Osteocyte (in vitro differentiated cells): ENCODE measurements around the gene RPL38. TPM values are rescaled to one million over a fixed set of nuclear protein-coding genes. Genes with fewer than 3 reads are reported as not detected.

Experiments used
- DNase-seq: peaks from one replicate; pipeline ENCODE4 v3.0.0; 2021; ENCODE audit warnings: mixed read lengths; ENCODE audit not compliant: unreplicated experiment; ENCODE audit errors: extremely low spot score
- H3K27ac Mint-ChIP-seq: one replicate; pipeline ENCODE4 v1.8.0; 2021; ENCODE audit warnings: mild to moderate bottlenecking, mixed read lengths; ENCODE audit not compliant: unreplicated experiment
- H3K27me3 Mint-ChIP-seq: one replicate; pipeline ENCODE4 v1.8.0; 2021; ENCODE audit warnings: mixed read lengths; ENCODE audit not compliant: unreplicated experiment
- H3K36me3 Mint-ChIP-seq: one replicate; pipeline ENCODE4 v1.8.0; 2021; ENCODE audit warnings: mixed read lengths; ENCODE audit not compliant: unreplicated experiment
- H3K4me1 Mint-ChIP-seq: one replicate; pipeline ENCODE4 v1.8.0; 2021; ENCODE audit warnings: mixed read lengths; ENCODE audit not compliant: unreplicated experiment
- H3K4me3 Mint-ChIP-seq: one replicate; pipeline ENCODE4 v1.8.0; 2021; ENCODE audit warnings: mild to moderate bottlenecking, moderate library complexity, mixed read lengths; ENCODE audit not compliant: unreplicated experiment
- H3K9me3 Mint-ChIP-seq: one replicate; pipeline ENCODE4 v1.8.0; 2021; ENCODE audit warnings: mixed read lengths; ENCODE audit not compliant: unreplicated experiment
- total RNA-seq: library from RNA; stranded (reverse); gene quantifications from 2 replicates; pipeline ENCODE4 v1.2.1, GENCODE V29; 2021
- TF ChIP-seq, protein P1 (sequence below): fragments of 200-600 bp; sonication (generic); IDR thresholded peaks from 2 replicates; pipeline ENCODE4 v1.5.0; 2021; ENCODE audit warnings: antibody characterized with exemption, mild to moderate bottlenecking, moderate library complexity

Gene RPL38
- total RNA-seq, 1 donor from 2014 or later: 755 TPM

DNA sequence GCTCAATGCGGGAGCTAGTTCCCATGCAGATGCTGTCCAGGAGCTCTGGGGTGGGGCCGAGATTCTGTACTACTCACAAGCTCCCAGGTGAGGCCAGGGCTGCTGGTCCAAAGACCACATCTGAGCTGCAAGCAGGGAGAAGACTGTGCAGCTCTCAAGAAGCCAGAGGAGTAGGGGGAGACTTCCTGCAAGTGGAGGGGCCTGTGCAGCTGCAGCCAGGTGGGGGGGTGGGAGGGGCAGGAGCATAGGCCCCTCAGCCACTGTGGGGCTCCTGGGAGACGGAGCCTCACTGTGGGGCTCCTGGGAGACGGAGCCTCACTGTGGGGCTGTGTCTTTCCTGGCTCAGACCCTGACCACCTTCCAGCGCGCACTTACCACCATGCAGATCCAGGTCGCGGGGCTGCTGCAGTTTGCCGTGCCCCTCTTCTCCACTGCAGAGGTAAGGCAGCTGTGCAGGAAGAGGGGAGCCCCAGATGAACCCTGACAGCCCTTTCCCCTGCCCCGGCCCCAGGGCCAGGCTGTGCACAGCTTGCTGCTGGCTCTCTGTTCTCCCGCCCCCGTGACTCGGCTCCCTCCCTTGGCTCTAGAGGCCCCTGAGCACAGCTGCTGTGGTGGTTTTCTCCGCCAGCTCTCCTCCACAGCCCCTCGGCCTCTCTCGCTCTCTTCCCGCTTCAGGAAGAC, 46.3 kb downstream of the RPL38 start:
- no peak overlapping the region for H3K27ac Mint-ChIP-seq
- TF ChIP-seq, protein P1, sequence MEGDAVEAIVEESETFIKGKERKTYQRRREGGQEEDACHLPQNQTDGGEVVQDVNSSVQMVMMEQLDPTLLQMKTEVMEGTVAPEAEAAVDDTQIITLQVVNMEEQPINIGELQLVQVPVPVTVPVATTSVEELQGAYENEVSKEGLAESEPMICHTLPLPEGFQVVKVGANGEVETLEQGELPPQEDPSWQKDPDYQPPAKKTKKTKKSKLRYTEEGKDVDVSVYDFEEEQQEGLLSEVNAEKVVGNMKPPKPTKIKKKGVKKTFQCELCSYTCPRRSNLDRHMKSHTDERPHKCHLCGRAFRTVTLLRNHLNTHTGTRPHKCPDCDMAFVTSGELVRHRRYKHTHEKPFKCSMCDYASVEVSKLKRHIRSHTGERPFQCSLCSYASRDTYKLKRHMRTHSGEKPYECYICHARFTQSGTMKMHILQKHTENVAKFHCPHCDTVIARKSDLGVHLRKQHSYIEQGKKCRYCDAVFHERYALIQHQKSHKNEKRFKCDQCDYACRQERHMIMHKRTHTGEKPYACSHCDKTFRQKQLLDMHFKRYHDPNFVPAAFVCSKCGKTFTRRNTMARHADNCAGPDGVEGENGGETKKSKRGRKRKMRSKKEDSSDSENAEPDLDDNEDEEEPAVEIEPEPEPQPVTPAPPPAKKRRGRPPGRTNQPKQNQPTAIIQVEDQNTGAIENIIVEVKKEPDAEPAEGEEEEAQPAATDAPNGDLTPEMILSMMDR: no peak

DNA sequence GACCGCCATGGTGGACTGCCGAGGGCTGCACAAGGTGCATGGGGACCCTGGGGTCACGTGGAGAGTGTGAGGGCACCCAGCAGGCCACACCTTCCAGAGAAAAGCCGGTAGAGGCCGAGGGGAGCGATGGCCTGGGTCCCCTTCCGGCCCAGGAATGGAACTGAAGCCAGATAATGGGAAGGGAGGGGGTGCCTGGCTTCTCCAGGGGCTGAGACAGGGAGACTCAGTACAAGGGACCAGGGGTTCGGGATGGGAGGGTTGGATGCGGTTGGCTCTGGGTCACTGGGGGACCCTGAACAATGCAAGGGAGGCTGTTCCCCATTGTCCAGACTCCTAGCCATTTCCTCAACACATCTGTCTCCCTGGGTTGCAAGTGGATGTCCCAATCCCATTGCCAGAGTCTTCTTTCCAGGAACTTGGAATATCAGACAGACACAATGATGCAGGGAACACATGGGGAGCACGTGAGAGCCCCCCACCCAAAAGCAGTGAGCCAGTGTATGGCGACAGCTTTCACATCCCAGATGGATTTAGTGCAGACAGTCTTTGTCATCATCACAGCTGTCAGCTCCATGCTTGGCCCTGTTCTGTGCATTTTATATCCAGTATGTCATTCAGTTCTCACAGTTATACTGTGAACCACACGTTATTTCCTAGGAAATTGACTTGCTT, 47.0 kb downstream of the RPL38 start:
- no peak for DNase-seq
- Mint-ChIP-seq H3K4me1 (peaks cover 4% of the 10 kb centered on the region), H3K4me3 (no peak overlapping the region), H3K36me3 (no peaks in the 10 kb centered on the region), H3K27ac (no peak overlapping the region), H3K9me3 (no peaks in the 10 kb centered on the region), H3K27me3 (no peaks in the 10 kb centered on the region)
- TF ChIP-seq, protein P1: no peak

More for the DNA sequence above, 46.3 kb downstream of the RPL38 start:
- H3K36me3 Mint-ChIP-seq: no peaks in the 10 kb centered on the region
- H3K4me1 Mint-ChIP-seq: peaks cover 9% of the 10 kb centered on the region
- no peaks in the 10 kb centered on the region for H3K27me3 Mint-ChIP-seq
- no peak for DNase-seq
- H3K9me3 Mint-ChIP-seq: no peaks in the 10 kb centered on the region
- H3K4me3 Mint-ChIP-seq: no peak overlapping the region

DNA sequence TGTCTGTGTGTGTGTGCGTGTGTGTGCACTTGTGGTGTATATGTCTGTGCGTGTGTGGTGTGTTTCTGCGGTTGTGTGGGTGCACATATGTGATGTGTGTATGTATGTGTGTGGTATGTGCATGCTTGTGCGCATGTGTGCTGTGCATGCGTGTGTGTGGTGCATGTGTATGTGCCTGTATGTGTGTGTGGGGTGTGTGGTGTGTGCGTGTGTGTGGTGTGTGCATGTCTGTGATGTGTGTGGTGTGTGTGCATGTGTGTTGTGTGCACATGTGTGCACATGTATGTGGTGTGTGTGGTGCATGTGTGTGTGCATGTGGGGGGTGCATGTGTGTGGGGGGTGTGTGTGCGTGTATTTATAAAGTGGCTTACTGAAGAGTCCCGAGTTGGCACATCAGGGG, 47.6 kb downstream of the RPL38 start:
- TF ChIP-seq, protein P1: no peak

DNA sequence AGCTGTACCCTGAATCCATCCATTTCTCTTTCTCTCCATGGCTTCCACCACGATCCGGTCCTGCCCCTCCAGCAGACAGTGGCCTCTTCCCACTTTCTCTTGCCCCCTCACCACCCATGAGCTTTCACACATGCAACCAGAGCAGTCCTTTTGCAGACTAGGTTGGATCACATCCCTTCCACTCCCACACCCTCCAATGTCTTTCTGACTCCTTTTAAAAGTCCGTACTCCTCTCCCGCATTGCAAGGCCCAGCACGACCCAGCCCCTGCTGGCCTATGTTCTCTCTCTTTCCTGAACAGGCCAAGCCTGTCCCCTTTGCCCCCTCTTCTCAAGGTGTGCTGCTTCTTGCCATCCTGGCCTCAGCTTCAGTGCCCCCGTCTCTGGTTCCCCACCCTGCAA, 48.1 kb downstream of the RPL38 start:
- DNase-seq: no peak

More for the DNA sequence above, 47.6 kb downstream of the RPL38 start:
- H3K4me3 Mint-ChIP-seq: no peak overlapping the region
- no peaks in the 10 kb centered on the region for H3K4me1 Mint-ChIP-seq
- no peak overlapping the region for H3K27ac Mint-ChIP-seq
- no peaks in the 10 kb centered on the region for H3K27me3 Mint-ChIP-seq
- DNase-seq: no peak
- H3K36me3 Mint-ChIP-seq: no peaks in the 10 kb centered on the region
- H3K9me3 Mint-ChIP-seq: no peaks in the 10 kb centered on the region

DNA sequence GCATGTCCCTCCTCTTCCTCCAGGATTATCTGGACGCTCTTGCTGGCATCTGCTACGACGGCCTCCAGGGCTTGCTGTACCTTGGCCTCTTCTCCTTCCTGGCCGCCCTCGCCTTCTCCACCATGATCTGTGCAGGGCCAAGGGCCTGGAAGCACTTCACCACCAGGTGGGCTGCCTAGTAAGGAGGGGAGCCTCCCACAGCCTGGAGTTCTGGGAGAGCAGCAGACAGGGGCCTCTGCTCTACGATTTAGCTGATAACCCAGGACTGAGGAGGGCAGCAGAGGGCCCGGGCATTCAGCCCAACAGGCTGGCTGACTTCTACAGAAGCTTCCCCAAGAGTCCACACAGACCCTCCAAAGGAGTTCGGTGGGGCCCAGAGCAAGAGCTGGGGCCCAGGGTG, 48.7 kb downstream of the RPL38 start:
- no peak overlapping the region for H3K4me3 Mint-ChIP-seq
- no peak overlapping the region for H3K27ac Mint-ChIP-seq
- no peaks in the 10 kb centered on the region for H3K9me3 Mint-ChIP-seq
- no peaks in the 10 kb centered on the region for H3K4me1 Mint-ChIP-seq
- no peak for DNase-seq
- TF ChIP-seq, protein P1: no peak
- no peaks in the 10 kb centered on the region for H3K27me3 Mint-ChIP-seq
- no peaks in the 10 kb centered on the region for H3K36me3 Mint-ChIP-seq

More for the DNA sequence above, 48.1 kb downstream of the RPL38 start:
- no peaks in the 10 kb centered on the region for H3K36me3 Mint-ChIP-seq
- no peaks in the 10 kb centered on the region for H3K27me3 Mint-ChIP-seq
- TF ChIP-seq, protein P1: no peak
- H3K27ac Mint-ChIP-seq: no peak overlapping the region
- no peaks in the 10 kb centered on the region for H3K4me1 Mint-ChIP-seq
- no peak overlapping the region for H3K4me3 Mint-ChIP-seq
- H3K9me3 Mint-ChIP-seq: no peaks in the 10 kb centered on the region
